Hepatocyte (in vitro differentiated cells): ENCODE data around the gene SH3RF3. TPM values are rescaled to one million over a fixed set of nuclear protein-coding genes. Genes with fewer than 3 reads are reported as not detected.
A peak's percentile ranks its signal among the peaks of the same experiment; 100 is the strongest.

Experiments
- DNase-seq: peaks from one replicate; pipeline ENCODE4 v3.0.0-alpha.2; 2016; ENCODE audit warnings: low spot score
- H2AFZ ChIP-seq: fragments of 200-600 bp; sonication (generic); 2 replicates; pipeline ENCODE4 v1.6.0; 2016; ENCODE audit warnings: antibody characterized with exemption, mild to moderate bottlenecking
- H3K27ac ChIP-seq: fragments of 200-600 bp; sonication (generic); 2 replicates; pipeline ENCODE4 v1.5.1; 2016; ENCODE audit warnings: mild to moderate bottlenecking
- H3K27me3 ChIP-seq: fragments of 200-600 bp; sonication (generic); 2 replicates; pipeline ENCODE4 v1.6.1; 2016
- H3K36me3 ChIP-seq: fragments of 200-600 bp; sonication (generic); replicated peaks from 2 replicates; pipeline ENCODE4 v1.5.1; 2016; ENCODE audit warnings: low read depth; ENCODE audit not compliant: insufficient read depth
- H3K4me1 ChIP-seq: fragments of 200-600 bp; sonication (generic); 2 replicates; pipeline ENCODE4 v1.5.1; 2016; ENCODE audit warnings: mild to moderate bottlenecking, moderate library complexity; ENCODE audit not compliant: insufficient read depth
- H3K4me2 ChIP-seq: fragments of 200-600 bp; sonication (generic); 2 replicates; pipeline ENCODE4 v1.6.0; 2016
- H3K4me3 ChIP-seq: fragments of 200-600 bp; sonication (generic); 2 replicates; pipeline ENCODE4 v1.5.1; 2016; ENCODE audit warnings: mild to moderate bottlenecking
- H3K79me2 ChIP-seq: fragments of 200-600 bp; sonication (generic); 2 replicates; pipeline ENCODE4 v1.6.0; 2017; ENCODE audit warnings: mild to moderate bottlenecking
- H3K9me2 ChIP-seq: fragments of 200-600 bp; sonication (generic); replicated peaks from 2 replicates; pipeline ENCODE4 v1.6.0; 2017; ENCODE audit warnings: mild to moderate bottlenecking; ENCODE audit not compliant: insufficient read depth
- H3K9me3 ChIP-seq: fragments of 200-600 bp; sonication (generic); 2 replicates; pipeline ENCODE4 v1.5.1; 2016; ENCODE audit warnings: low read depth, mild to moderate bottlenecking
- H4K20me1 ChIP-seq: fragments of 200-600 bp; sonication (generic); 2 replicates; pipeline ENCODE4 v1.6.0; 2016; ENCODE audit warnings: mild to moderate bottlenecking; ENCODE audit not compliant: insufficient read depth, poor library complexity, severe bottlenecking
- CTCF ChIP-seq: fragments of 200-600 bp; sonication (generic); IDR thresholded peaks from 2 replicates; pipeline ENCODE4 v1.5.1; 2016; ENCODE audit warnings: antibody characterized with exemption, mild to moderate bottlenecking; ENCODE audit not compliant: poor library complexity
- EZH2 ChIP-seq: fragments of 200-600 bp; sonication (generic); IDR thresholded peaks from 2 replicates; pipeline ENCODE4 v1.6.1; 2016; ENCODE audit warnings: antibody characterized with exemption, mild to moderate bottlenecking, borderline replicate concordance
- EZH2phosphoT487 ChIP-seq: fragments of 200-600 bp; sonication (generic); IDR thresholded peaks from one replicate; pipeline ENCODE4 v1.6.1; 2018; ENCODE audit warnings: antibody characterized with exemption, mild to moderate bottlenecking, low read depth, moderate library complexity; ENCODE audit not compliant: unreplicated experiment, severe bottlenecking
- WGBS: methylation state at CpG from one replicate; pipeline ENCODE4 v1.1.6; 2016; ENCODE audit warnings: low lambda C conversion rate; ENCODE audit errors: missing lambda C conversion rate; 5-methylcytosine and 5-hydroxymethylcytosine counted together
- polyA plus RNA-seq: library from polyadenylated mRNA; unstranded; fragments of >200 nt; fragmentation: Nextera tagmentation; extraction: Ambion mirVana; gene quantifications from 2 replicates; pipeline ENCODE4 v1.2.1, GENCODE V29; 2016
- total RNA-seq: library from RNA; depleted of rRNA; stranded (reverse); fragments of >200 nt; gene quantifications from 2 replicates; pipeline ENCODE4 v1.2.3, GENCODE V29; 2014

SH3RF3 gene
- total and polyA plus RNA-seq, 2 experiments from 2014 or later: 1.9 to 2.1 TPM

- Histone ChIP-seq H3K27ac (no peak overlapping the region), H2AFZ (no peak overlapping the region), H4K20me1 (no peaks in the 10 kb centered on the region), H3K9me3 (no peaks in the 10 kb centered on the region), H3K4me3 (no peak overlapping the region), H3K36me3 (no peaks in the 10 kb centered on the region), H3K9me2 (no peaks in the 10 kb centered on the region), H3K4me2 (no peak overlapping the region), H3K4me1 (no peaks in the 10 kb centered on the region), H3K27me3 (no peaks in the 10 kb centered on the region), H3K79me2 (no peaks in the 10 kb centered on the region)
- DNase-seq: no peak
- TF ChIP-seq EZH2phosphoT487 (no peak), CTCF (no peak), EZH2 (no peak)
- 96% methylated on average over 13 of the region's 13 CpGs for WGBS
Measured at GRCh38 chr2:109381327-109381820, 252.4 kb downstream of the SH3RF3 start.

- 87% methylated on average over 9 of the region's 9 CpGs for WGBS
Measured at GRCh38 chr2:109382226-109382895, 253.4 kb downstream of the SH3RF3 start.

GRCh38 chr2:109382951-109383350 is 253.9 kb downstream of the SH3RF3 start:
- H3K9me2 ChIP-seq: no peaks in the 10 kb centered on the region
- no peaks in the 10 kb centered on the region for H3K79me2 ChIP-seq
- H3K4me1 ChIP-seq: no peaks in the 10 kb centered on the region
- no peak overlapping the region for H3K4me2 ChIP-seq
- 31% methylated on average over 4 of the region's 4 CpGs for WGBS
- H4K20me1 ChIP-seq: no peaks in the 10 kb centered on the region
- H3K27me3 ChIP-seq: no peaks in the 10 kb centered on the region
- no peaks in the 10 kb centered on the region for H3K36me3 ChIP-seq
- TF ChIP-seq CTCF: no peak
- no peak for TF ChIP-seq EZH2phosphoT487
- TF ChIP-seq EZH2: no peak
- H2AFZ ChIP-seq: no peak overlapping the region
- peak; percentile 59 for DNase-seq
- H3K9me3 ChIP-seq: no peaks in the 10 kb centered on the region
- no peak overlapping the region for H3K4me3 ChIP-seq
- no peak overlapping the region for H3K27ac ChIP-seq

More at GRCh38 chr2:109382226-109382895, 253.4 kb downstream of the SH3RF3 start:
- TF ChIP-seq EZH2: no peak
- TF ChIP-seq EZH2phosphoT487: no peak
- TF ChIP-seq CTCF: no peak
- no peak for DNase-seq
- no peak overlapping the region for H3K4me3 ChIP-seq
- H3K27me3 ChIP-seq: no peaks in the 10 kb centered on the region
- no peak overlapping the region for H2AFZ ChIP-seq
- no peak overlapping the region for H3K27ac ChIP-seq
- H4K20me1 ChIP-seq: no peaks in the 10 kb centered on the region
- no peak overlapping the region for H3K4me2 ChIP-seq
- no peaks in the 10 kb centered on the region for H3K9me2 ChIP-seq
- H3K4me1 ChIP-seq: no peaks in the 10 kb centered on the region
- no peaks in the 10 kb centered on the region for H3K9me3 ChIP-seq
- no peaks in the 10 kb centered on the region for H3K36me3 ChIP-seq
- H3K79me2 ChIP-seq: no peaks in the 10 kb centered on the region
